NCI-H1092 treated with DMSO at 0.1 percent for 48 hours (cell line): ENCODE results near the gene RECQL.
"Not testable (repeated sequence)": the region's sequence is repeated elsewhere in the genome, so short reads cannot be mapped to it uniquely, and the experiment has no call there.

Experiments used
- DNase-seq: peaks from one replicate; lab custom pipeline; 2025; lab: John Stamatoyannopoulos, UW

Gene RECQL

DNA sequence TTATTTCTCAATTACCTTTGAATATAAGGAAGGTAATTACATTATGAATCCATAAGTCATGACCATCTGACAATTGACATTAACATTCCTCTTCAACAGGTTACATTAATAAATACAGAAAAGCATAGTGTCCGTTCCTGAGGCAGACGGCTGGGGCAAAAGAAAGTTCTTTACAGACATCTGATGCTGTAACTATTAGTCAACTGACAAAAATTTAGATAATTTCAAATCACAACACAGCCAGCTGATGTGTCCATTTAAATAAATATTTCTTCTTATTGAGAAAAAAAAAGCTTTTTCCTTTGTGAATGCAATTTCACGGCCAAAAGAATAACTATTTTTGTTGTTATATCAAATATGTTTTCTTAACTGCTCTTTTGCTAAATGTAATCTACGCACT, 73.2 kb downstream of the RECQL start:
- no peak for DNase-seq

DNA sequence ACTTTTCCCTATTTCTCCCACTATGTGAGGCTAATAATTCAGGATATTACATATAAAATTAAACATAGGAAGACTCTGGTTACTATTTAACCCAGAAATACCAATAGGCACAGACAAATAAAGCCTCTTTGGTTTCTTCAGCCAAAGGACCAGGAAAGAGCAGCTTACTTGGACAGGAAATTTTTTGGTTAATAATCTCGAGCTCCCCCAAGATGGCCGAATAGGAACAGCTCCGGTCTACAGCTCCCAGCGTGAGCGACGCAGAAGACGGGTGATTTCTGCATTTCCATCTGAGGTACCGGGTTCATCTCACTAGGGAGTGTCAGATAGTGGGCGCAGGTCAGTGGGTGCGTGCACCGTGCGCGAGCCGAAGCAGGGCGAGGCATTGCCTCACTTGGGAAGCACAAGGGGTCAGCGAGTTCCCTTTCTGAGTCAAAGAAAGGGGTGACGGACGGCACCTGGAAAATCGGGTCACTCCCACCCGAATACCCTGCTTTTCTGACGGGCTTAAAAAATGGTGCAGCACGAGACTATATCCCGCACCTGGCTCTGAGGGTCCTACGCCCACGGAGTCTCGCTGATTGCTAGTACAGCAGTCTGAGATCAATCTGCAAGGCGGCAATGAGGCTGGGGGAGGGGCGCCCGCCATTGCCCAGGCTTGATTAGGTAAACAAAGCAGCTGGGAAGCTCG, 82.3 kb downstream of the RECQL start:
- not testable (repeated sequence) for DNase-seq
